GM12865 (cell line): ENCODE results near the gene LAMC3.

Source experiments
- DNase-seq: peaks from one replicate; pipeline ENCODE4 v3.0.0; 2010; ENCODE audit warnings: low read depth
- H3K4me3 ChIP-seq: 2 replicates; pipeline ENCODE4 v1.5.1; 2011; ENCODE audit warnings: mild to moderate bottlenecking, low read depth, low read length, control low read depth
- TF ChIP-seq, protein P1 (sequence below): IDR thresholded peaks from 2 replicates; pipeline ENCODE4 v1.5.1; 2011; ENCODE audit warnings: low read length, control low read depth, low read depth, inconsistent platforms; ENCODE audit not compliant: insufficient read depth; ENCODE audit errors: missing control alignments

Gene LAMC3

DNA sequence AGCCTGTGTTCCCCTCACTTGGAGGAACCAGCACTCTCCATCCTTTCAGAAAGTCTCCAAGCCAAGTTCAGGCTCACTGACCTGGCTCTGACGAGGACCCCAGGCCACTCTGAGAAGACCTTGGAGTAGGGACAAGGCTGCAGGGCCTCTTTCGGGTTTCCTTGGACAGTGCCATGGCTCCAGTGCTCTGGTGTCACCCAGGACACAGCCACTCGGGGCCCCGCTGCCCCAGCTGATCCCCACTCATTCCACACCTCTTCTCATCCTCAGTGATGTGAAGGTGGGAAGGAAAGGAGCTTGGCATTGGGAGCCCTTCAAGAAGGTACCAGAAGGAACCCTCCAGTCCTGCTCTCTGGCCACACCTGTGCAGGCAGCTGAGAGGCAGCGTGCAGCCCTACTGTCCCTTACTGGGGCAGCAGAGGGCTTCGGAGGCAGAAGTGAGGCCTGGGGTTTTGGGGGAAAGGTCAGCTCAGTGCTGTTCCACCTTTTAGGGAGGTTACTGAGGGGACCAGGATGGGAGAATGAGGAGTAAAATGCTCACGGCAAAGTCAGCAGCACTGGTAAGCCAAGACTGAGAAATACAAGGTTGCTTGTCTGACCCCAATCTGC is 111.8 kb downstream of the LAMC3 start:
- no peak for DNase-seq
- TF ChIP-seq, protein P1, sequence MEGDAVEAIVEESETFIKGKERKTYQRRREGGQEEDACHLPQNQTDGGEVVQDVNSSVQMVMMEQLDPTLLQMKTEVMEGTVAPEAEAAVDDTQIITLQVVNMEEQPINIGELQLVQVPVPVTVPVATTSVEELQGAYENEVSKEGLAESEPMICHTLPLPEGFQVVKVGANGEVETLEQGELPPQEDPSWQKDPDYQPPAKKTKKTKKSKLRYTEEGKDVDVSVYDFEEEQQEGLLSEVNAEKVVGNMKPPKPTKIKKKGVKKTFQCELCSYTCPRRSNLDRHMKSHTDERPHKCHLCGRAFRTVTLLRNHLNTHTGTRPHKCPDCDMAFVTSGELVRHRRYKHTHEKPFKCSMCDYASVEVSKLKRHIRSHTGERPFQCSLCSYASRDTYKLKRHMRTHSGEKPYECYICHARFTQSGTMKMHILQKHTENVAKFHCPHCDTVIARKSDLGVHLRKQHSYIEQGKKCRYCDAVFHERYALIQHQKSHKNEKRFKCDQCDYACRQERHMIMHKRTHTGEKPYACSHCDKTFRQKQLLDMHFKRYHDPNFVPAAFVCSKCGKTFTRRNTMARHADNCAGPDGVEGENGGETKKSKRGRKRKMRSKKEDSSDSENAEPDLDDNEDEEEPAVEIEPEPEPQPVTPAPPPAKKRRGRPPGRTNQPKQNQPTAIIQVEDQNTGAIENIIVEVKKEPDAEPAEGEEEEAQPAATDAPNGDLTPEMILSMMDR, result no peak
- no peak overlapping the region for H3K4me3 ChIP-seq

- TF ChIP-seq, protein P1, result no peak
- DNase-seq, result no peak
Measured at GRCh38 chr9:131121346-131121745, 112.4 kb downstream of the LAMC3 start.

GRCh38 chr9:131122158-131122557 is 113.2 kb downstream of the LAMC3 start:
- no peak for DNase-seq
- TF ChIP-seq, protein P1, result no peak

More at GRCh38 chr9:131121346-131121745, 112.4 kb downstream of the LAMC3 start:
- no peak overlapping the region for H3K4me3 ChIP-seq

GRCh38 chr9:131125038-131125287 is 116.0 kb downstream of the LAMC3 start:
- no peak for DNase-seq
- TF ChIP-seq, protein P1, result no peak
- H3K4me3 ChIP-seq, result peak overlapping the region; percentile 79

More at GRCh38 chr9:131122158-131122557, 113.2 kb downstream of the LAMC3 start:
- H3K4me3 ChIP-seq, result no peak overlapping the region

DNA sequence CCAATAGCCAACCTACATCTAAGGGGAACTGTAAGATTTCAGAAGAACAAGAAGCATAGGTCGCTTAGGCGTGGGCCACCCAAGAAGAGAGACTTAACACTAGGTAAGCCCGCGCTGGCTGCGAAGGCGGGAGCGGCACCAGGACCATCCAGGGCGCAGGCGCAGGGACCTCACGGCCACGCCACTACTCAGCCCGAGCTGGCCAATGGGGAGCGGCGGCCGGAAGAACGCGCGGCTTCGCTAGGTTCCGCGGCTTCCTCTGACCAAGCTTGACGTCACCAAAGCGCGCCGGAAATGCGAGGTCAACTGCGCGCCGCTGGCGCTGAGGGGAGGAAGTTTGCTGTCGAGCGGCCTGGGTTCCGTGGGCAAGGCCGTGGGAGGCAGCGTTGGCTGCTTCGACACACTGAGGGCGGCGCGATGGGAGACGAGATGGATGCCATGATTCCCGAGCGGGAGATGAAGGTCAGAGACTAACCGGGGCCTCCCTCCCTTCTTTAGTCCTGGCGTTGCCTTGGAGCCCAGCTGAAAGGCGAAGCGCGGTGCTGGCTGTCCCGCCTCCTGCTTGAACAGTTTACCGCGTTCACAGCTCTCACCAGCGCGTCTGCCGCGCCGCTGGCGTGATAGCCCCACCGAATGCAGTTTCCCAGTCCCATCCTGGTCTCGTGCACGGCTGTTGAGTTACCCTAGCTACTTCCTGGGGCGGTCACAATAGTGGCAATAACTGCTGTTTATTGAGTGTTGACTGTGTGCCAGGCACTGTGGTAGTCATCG is 116.5 kb downstream of the LAMC3 start, which contains the start of gene NUP214:
NUP214 (plus strand) TSS at position 299 of the 771 bp plus-strand sequence; CDS start at position 418, 119 bp downstream.
- peak; percentile 98 for DNase-seq
- peak within 1 kb of the TSS; percentile 90 for H3K4me3 ChIP-seq
- TF ChIP-seq, protein P1, result no peak

GRCh38 chr9:131126059-131126426 is 117.1 kb downstream of the LAMC3 start:
- DNase-seq, result no peak
- peak overlapping the region; percentile 90 for H3K4me3 ChIP-seq
- TF ChIP-seq, protein P1, result no peak
